WTC11 (cell line): ENCODE measurements around the gene SHANK3.

ENCODE experiments used
- ARID4B ChIP-seq: sonication (generic); formaldehyde crosslinking; IDR thresholded peaks from 2 replicates; pipeline ENCODE4 v1.8.0; 2023; ENCODE audit warnings: missing genetic modification reagents, mild to moderate bottlenecking, borderline replicate concordance
- ATF3 ChIP-seq: sonication (generic); formaldehyde crosslinking; conservative IDR thresholded peaks from 2 replicates; pipeline ENCODE4 v1.8.1; 2022; ENCODE audit warnings: mild to moderate bottlenecking, missing genetic modification reagents
- CREB1 ChIP-seq: sonication (generic); formaldehyde crosslinking; IDR thresholded peaks from 2 replicates; pipeline ENCODE4 v1.8.0; 2023; ENCODE audit warnings: mild to moderate bottlenecking, missing genetic modification reagents
- E2F4 ChIP-seq: sonication (generic); formaldehyde crosslinking; IDR thresholded peaks from 2 replicates; pipeline ENCODE4 v1.8.1; 2022; ENCODE audit warnings: low read depth, mild to moderate bottlenecking, moderate library complexity, missing genetic modification reagents, borderline replicate concordance
- GRHL2 ChIP-seq: fragments of 250-450 bp; sonication (Bioruptor Pico); IDR thresholded peaks from 2 replicates; pipeline ENCODE4 v1.8.0; 2022; ENCODE audit warnings: mild to moderate bottlenecking, moderate library complexity; ENCODE audit not compliant: insufficient replicate concordance, severe bottlenecking
- NR3C1 ChIP-seq: sonication (generic); formaldehyde crosslinking; conservative IDR thresholded peaks from 2 replicates; pipeline ENCODE4 v1.8.1; 2023; ENCODE audit warnings: low read depth, mild to moderate bottlenecking, missing genetic modification reagents
- ZNF138 ChIP-seq: sonication (generic); formaldehyde crosslinking; conservative IDR thresholded peaks from 2 replicates; pipeline ENCODE4 v1.8.1; 2022; ENCODE audit warnings: mild to moderate bottlenecking, moderate library complexity, missing genetic modification reagents
- ZNF425 ChIP-seq: fragments of 250-450 bp; sonication (Bioruptor Pico); conservative IDR thresholded peaks from 2 replicates; pipeline ENCODE4 v1.9.0; 2021; ENCODE audit warnings: mild to moderate bottlenecking
- TF ChIP-seq, protein P1 (sequence below): fragments of 200-600 bp; IDR thresholded peaks from 2 replicates; pipeline ENCODE4 v1.8.0; 2022; ENCODE audit warnings: antibody characterized with exemption
- TF ChIP-seq, protein P2 (sequence below): sonication (generic); formaldehyde crosslinking; conservative IDR thresholded peaks from 2 replicates; pipeline ENCODE4 v1.8.1; 2023; ENCODE audit warnings: mild to moderate bottlenecking, low read depth, missing genetic modification reagents, moderate library complexity
- TF ChIP-seq, protein P3 (sequence below): sonication (generic); formaldehyde crosslinking; IDR thresholded peaks from 2 replicates; pipeline ENCODE4 v1.8.0; 2022; ENCODE audit warnings: mild to moderate bottlenecking, missing genetic modification reagents

- TF ChIP-seq, protein P1, sequence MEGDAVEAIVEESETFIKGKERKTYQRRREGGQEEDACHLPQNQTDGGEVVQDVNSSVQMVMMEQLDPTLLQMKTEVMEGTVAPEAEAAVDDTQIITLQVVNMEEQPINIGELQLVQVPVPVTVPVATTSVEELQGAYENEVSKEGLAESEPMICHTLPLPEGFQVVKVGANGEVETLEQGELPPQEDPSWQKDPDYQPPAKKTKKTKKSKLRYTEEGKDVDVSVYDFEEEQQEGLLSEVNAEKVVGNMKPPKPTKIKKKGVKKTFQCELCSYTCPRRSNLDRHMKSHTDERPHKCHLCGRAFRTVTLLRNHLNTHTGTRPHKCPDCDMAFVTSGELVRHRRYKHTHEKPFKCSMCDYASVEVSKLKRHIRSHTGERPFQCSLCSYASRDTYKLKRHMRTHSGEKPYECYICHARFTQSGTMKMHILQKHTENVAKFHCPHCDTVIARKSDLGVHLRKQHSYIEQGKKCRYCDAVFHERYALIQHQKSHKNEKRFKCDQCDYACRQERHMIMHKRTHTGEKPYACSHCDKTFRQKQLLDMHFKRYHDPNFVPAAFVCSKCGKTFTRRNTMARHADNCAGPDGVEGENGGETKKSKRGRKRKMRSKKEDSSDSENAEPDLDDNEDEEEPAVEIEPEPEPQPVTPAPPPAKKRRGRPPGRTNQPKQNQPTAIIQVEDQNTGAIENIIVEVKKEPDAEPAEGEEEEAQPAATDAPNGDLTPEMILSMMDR, result no peak
- TF ChIP-seq ARID4B (CRISPR knock-in tag), result peak; percentile 58; the same call in 1 of the 2 replicates
- 0 out of 2 replicates have a peak, but pooled peaks have one; percentile 49 for TF ChIP-seq ATF3 (CRISPR knock-in tag)
- no peak for TF ChIP-seq ZNF425 (CRISPR knock-in tag)
- TF ChIP-seq NR3C1, result no peak
- TF ChIP-seq, protein P2, sequence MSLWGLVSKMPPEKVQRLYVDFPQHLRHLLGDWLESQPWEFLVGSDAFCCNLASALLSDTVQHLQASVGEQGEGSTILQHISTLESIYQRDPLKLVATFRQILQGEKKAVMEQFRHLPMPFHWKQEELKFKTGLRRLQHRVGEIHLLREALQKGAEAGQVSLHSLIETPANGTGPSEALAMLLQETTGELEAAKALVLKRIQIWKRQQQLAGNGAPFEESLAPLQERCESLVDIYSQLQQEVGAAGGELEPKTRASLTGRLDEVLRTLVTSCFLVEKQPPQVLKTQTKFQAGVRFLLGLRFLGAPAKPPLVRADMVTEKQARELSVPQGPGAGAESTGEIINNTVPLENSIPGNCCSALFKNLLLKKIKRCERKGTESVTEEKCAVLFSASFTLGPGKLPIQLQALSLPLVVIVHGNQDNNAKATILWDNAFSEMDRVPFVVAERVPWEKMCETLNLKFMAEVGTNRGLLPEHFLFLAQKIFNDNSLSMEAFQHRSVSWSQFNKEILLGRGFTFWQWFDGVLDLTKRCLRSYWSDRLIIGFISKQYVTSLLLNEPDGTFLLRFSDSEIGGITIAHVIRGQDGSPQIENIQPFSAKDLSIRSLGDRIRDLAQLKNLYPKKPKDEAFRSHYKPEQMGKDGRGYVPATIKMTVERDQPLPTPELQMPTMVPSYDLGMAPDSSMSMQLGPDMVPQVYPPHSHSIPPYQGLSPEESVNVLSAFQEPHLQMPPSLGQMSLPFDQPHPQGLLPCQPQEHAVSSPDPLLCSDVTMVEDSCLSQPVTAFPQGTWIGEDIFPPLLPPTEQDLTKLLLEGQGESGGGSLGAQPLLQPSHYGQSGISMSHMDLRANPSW, result no peak
- TF ChIP-seq CREB1 (CRISPR knock-in tag), result no peak
- no peak for TF ChIP-seq GRHL2 (CRISPR knock-in tag)
- no peak for TF ChIP-seq E2F4 (CRISPR knock-in tag)
- no peak for TF ChIP-seq ZNF138 (CRISPR knock-in tag)
- TF ChIP-seq, protein P3, sequence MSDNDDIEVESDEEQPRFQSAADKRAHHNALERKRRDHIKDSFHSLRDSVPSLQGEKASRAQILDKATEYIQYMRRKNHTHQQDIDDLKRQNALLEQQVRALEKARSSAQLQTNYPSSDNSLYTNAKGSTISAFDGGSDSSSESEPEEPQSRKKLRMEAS, result peak; percentile 62; the same call in 1 of the 2 replicates
Observed at GRCh38 chr22:50674606-50675552, 2.3 kb downstream of the SHANK3 start.
